Subcutaneous abdominal adipose tissue (tissue), 5 donors: ENCODE results near the gene AP1M2.

Experiments used
- H3K27ac ChIP-seq: one replicate; pipeline ENCODE4 v1.7.0; 2013; ENCODE audit warnings: low read depth, mild to moderate bottlenecking, inconsistent platforms, low read length, moderate library complexity
- H3K27me3 ChIP-seq, 5 donors: one replicate each; pipeline ENCODE4 v1.7.0; 2013; ENCODE audit warnings: low read length in 5 of 5, inconsistent platforms in 1 of 5; ENCODE audit not compliant: control insufficient read depth in 5 of 5, insufficient read depth in 4 of 5
- H3K36me3 ChIP-seq, 5 donors: one replicate each; pipeline ENCODE4 v1.7.0; 2013; ENCODE audit warnings: low read length in 5 of 5; ENCODE audit not compliant: control insufficient read depth in 5 of 5, insufficient read depth in 5 of 5
- H3K4me1 ChIP-seq, 5 donors: one replicate each; pipeline ENCODE4 v1.7.0; 2013; ENCODE audit warnings: low read length in 5 of 5, mild to moderate bottlenecking in 3 of 5, moderate library complexity in 1 of 5; ENCODE audit not compliant: control insufficient read depth in 5 of 5, insufficient read depth in 5 of 5
- H3K4me3 ChIP-seq, 5 donors: one replicate each; pipeline ENCODE4 v1.7.0; 2013; ENCODE audit warnings: low read length in 5 of 5, low read depth in 1 of 5
- H3K9ac ChIP-seq, 5 donors: one replicate each; pipeline ENCODE4 v1.7.0; 2013; ENCODE audit warnings: low read length in 5 of 5, mild to moderate bottlenecking in 4 of 5, moderate library complexity in 3 of 5
- H3K9me3 ChIP-seq, 5 donors: one replicate each; pipeline ENCODE4 v1.7.0; 2013; ENCODE audit warnings: low read length in 5 of 5; ENCODE audit not compliant: control insufficient read depth in 5 of 5
- donor health status: healthy.
- donor health status: healthy.
- donor health status: healthy.
- donor health status: healthy.
- donor health status: healthy.

AP1M2 gene

GRCh38 chr19:10620786-10621185 lies 33.7 kb upstream of the AP1M2 start:
- Histone ChIP-seq H3K9me3 (no peaks in the 10 kb centered on the region), H3K27ac (no peak overlapping the region), H3K9ac (no peak overlapping the region), H3K4me3 (no peak overlapping the region), H3K4me1 (peaks cover 5 to 25% (median 12%) of the 10 kb centered on the region in 5 donors), H3K27me3 (no peaks in the 10 kb centered on the region), H3K36me3 (peaks cover 0 to 4% (median 0%) of the 10 kb centered on the region in 5 donors)

GRCh38 chr19:10618846-10619245 lies 31.7 kb upstream of the AP1M2 start:
- no peak overlapping the region for H3K4me3 ChIP-seq
- H3K27me3 ChIP-seq, result no peaks in the 10 kb centered on the region

GRCh38 chr19:10617409-10618121 lies 30.5 kb upstream of the AP1M2 start:
- Histone ChIP-seq H3K4me1 (peaks cover 2 to 25% (median 10%) of the 10 kb centered on the region in 5 donors), H3K27me3 (no peaks in the 10 kb centered on the region), H3K9me3 (no peaks in the 10 kb centered on the region), H3K9ac (no peak overlapping the region), H3K36me3 (peaks cover 0 to 4% (median 0%) of the 10 kb centered on the region in 5 donors), H3K27ac (peak overlapping the region; percentile 18), H3K4me3 (no peak overlapping the region)

More at GRCh38 chr19:10618846-10619245, 31.7 kb upstream of the AP1M2 start:
- no peak overlapping the region for H3K27ac ChIP-seq
- H3K9ac ChIP-seq, result no peak overlapping the region
- peaks cover 0 to 4% (median 0%) of the 10 kb centered on the region in 5 donors for H3K36me3 ChIP-seq
- no peaks in the 10 kb centered on the region for H3K9me3 ChIP-seq
- H3K4me1 ChIP-seq, result peaks cover 0 to 21% (median 5%) of the 10 kb centered on the region in 5 donors

- no peaks in the 10 kb centered on the region for H3K27me3 ChIP-seq
- H3K9ac ChIP-seq, result no peak overlapping the region
- H3K4me1 ChIP-seq, result peaks cover 5 to 38% (median 21%) of the 10 kb centered on the region in 5 donors
- peak overlapping the region in 1 of 5 donors; percentile 14 for H3K4me3 ChIP-seq
- peak overlapping the region; percentile 2 for H3K27ac ChIP-seq
- no peaks in the 10 kb centered on the region for H3K36me3 ChIP-seq
- no peaks in the 10 kb centered on the region for H3K9me3 ChIP-seq
Observed at GRCh38 chr19:10615429-10616023, 28.4 kb upstream of the AP1M2 start.

- Histone ChIP-seq H3K27me3 (no peaks in the 10 kb centered on the region), H3K4me1 (peaks cover 5 to 38% (median 21%) of the 10 kb centered on the region in 5 donors), H3K9ac (peak overlapping the region in 3 of 5 donors; percentile 31 to 71 (median 52)), H3K4me3 (peak overlapping the region; percentile 6 to 50 (median 39)), H3K9me3 (no peaks in the 10 kb centered on the region), H3K36me3 (no peaks in the 10 kb centered on the region), H3K27ac (peak overlapping the region; percentile 51)
Observed at GRCh38 chr19:10612499-10613119, 25.5 kb upstream of the AP1M2 start.

GRCh38 chr19:10611907-10612306 lies 24.8 kb upstream of the AP1M2 start:
- Histone ChIP-seq H3K36me3 (no peaks in the 10 kb centered on the region), H3K4me3 (no peak overlapping the region), H3K27me3 (no peaks in the 10 kb centered on the region), H3K9ac (no peak overlapping the region), H3K9me3 (no peaks in the 10 kb centered on the region), H3K27ac (peak overlapping the region; percentile 51), H3K4me1 (peaks cover 5 to 36% (median 21%) of the 10 kb centered on the region in 5 donors)

GRCh38 chr19:10604460-10604980 lies 17.4 kb upstream of the AP1M2 start:
- Histone ChIP-seq H3K4me3 (peak overlapping the region in 4 of 5 donors; percentile 87 to 97 (median 91)), H3K9ac (peak overlapping the region in 3 of 5 donors; percentile 16 to 87 (median 80)), H3K9me3 (no peaks in the 10 kb centered on the region), H3K4me1 (peaks cover 3 to 31% (median 29%) of the 10 kb centered on the region in 5 donors), H3K27me3 (no peaks in the 10 kb centered on the region), H3K27ac (peak overlapping the region; percentile 88), H3K36me3 (no peaks in the 10 kb centered on the region)

- Histone ChIP-seq H3K27me3 (no peaks in the 10 kb centered on the region), H3K27ac (peak overlapping the region; percentile 88), H3K4me1 (peaks cover 3 to 31% (median 29%) of the 10 kb centered on the region in 5 donors), H3K4me3 (peak overlapping the region; percentile 87 to 97 (median 92)), H3K9me3 (no peaks in the 10 kb centered on the region), H3K36me3 (no peaks in the 10 kb centered on the region), H3K9ac (peak overlapping the region in 4 of 5 donors; percentile 80 to 96 (median 88))
Observed at GRCh38 chr19:10603873-10604459, 16.9 kb upstream of the AP1M2 start.

GRCh38 chr19:10603084-10603872 lies 16.2 kb upstream of the AP1M2 start:
- Histone ChIP-seq H3K4me1 (peaks cover 3 to 31% (median 29%) of the 10 kb centered on the region in 5 donors), H3K36me3 (no peaks in the 10 kb centered on the region), H3K27me3 (no peaks in the 10 kb centered on the region), H3K9ac (peak overlapping the region; percentile 80 to 96 (median 89)), H3K9me3 (no peaks in the 10 kb centered on the region), H3K4me3 (peak overlapping the region; percentile 87 to 97 (median 92)), H3K27ac (peak overlapping the region; percentile 88)
